WTC11 (cell line): ENCODE measurements around the gene CHST3. TPM values are rescaled to one million over a fixed set of nuclear protein-coding genes. Genes with fewer than 3 reads are reported as not detected.

Experiments
- ATAC-seq: fragments of 200-7000 bp; cut with Tn5 transposase; 2 replicates; pipeline ENCODE4 v1.10.0; 2021; ENCODE audit warnings: mild to moderate bottlenecking, moderate library complexity
- CTCF ChIA-PET: fragments of 300-600 bp; sonication (Branson Sonifier 250); formaldehyde crosslinking; loops from one replicate; lab custom pipeline; 2021; ENCODE audit warnings: antibody characterized with exemption; lab: Charles Lee
- POLR2A ChIA-PET: fragments of 350-600 bp; sonication (Branson Sonifier 250); formaldehyde crosslinking; loops from one replicate; lab custom pipeline; 2021; ENCODE audit warnings: antibody characterized with exemption; lab: Charles Lee
- DNase-seq: peaks from one replicate; pipeline ENCODE4 v3.0.0; 2021; ENCODE audit warnings: low spot score
- H3K27ac Mint-ChIP-seq: 2 replicates; pipeline ENCODE4 v1.8.0; 2021; ENCODE audit warnings: mixed read lengths
- H3K27me3 Mint-ChIP-seq: 2 replicates; pipeline ENCODE4 v1.8.0; 2021; ENCODE audit warnings: low read depth, mild to moderate bottlenecking, moderate library complexity, mixed read lengths
- H3K36me3 Mint-ChIP-seq: 2 replicates; pipeline ENCODE4 v1.8.0; 2021; ENCODE audit warnings: mixed read lengths
- H3K4me1 Mint-ChIP-seq: 2 replicates; pipeline ENCODE4 v1.8.0; 2022; ENCODE audit warnings: mixed read lengths
- H3K4me3 Mint-ChIP-seq: 2 replicates; pipeline ENCODE4 v1.8.0; 2021; ENCODE audit warnings: mild to moderate bottlenecking, moderate library complexity, mixed read lengths
- H3K9me3 Mint-ChIP-seq: 2 replicates; pipeline ENCODE4 v1.8.0; 2021; ENCODE audit warnings: mixed read lengths
- CREB1 ChIP-seq: sonication (generic); formaldehyde crosslinking; IDR thresholded peaks from 2 replicates; pipeline ENCODE4 v1.8.0; 2023; ENCODE audit warnings: mild to moderate bottlenecking, missing genetic modification reagents
- FOXP1 ChIP-seq: sonication (generic); formaldehyde crosslinking; IDR thresholded peaks from 2 replicates; pipeline ENCODE4 v1.8.0; 2022; ENCODE audit warnings: missing genetic modification reagents, mild to moderate bottlenecking, moderate library complexity, borderline replicate concordance
- NFYB ChIP-seq: sonication (generic); formaldehyde crosslinking; conservative IDR thresholded peaks from 2 replicates; pipeline ENCODE4 v1.8.0; 2022; ENCODE audit warnings: low read depth, missing genetic modification reagents
- NR3C1 ChIP-seq: sonication (generic); formaldehyde crosslinking; conservative IDR thresholded peaks from 2 replicates; pipeline ENCODE4 v1.8.1; 2023; ENCODE audit warnings: low read depth, mild to moderate bottlenecking, missing genetic modification reagents
- OVOL2 ChIP-seq: fragments of 250-450 bp; sonication (Bioruptor Pico); IDR thresholded peaks from 2 replicates; pipeline ENCODE4 v1.9.0; 2021; ENCODE audit warnings: mild to moderate bottlenecking, borderline replicate concordance
- TCF7 ChIP-seq: sonication (generic); formaldehyde crosslinking; IDR thresholded peaks from 2 replicates; pipeline ENCODE4 v1.8.0; 2022; ENCODE audit warnings: mild to moderate bottlenecking, low read depth, missing genetic modification reagents, moderate library complexity
- TEAD4 ChIP-seq: sonication (generic); formaldehyde crosslinking; IDR thresholded peaks from 2 replicates; pipeline ENCODE4 v1.8.0; 2022; ENCODE audit warnings: mild to moderate bottlenecking, missing genetic modification reagents
- TP53 ChIP-seq: sonication (generic); formaldehyde crosslinking; IDR thresholded peaks from 2 replicates; pipeline ENCODE4 v1.8.1; 2023; ENCODE audit warnings: mild to moderate bottlenecking, missing genetic modification reagents
- ZBTB21 ChIP-seq: sonication (generic); formaldehyde crosslinking; IDR thresholded peaks from 2 replicates; pipeline ENCODE4 v1.8.1; 2023; ENCODE audit warnings: mild to moderate bottlenecking, missing genetic modification reagents, borderline replicate concordance
- ZNF396 ChIP-seq: fragments of 250-450 bp; sonication (Bioruptor Pico); IDR thresholded peaks from 2 replicates; pipeline ENCODE4 v1.8.0; 2021; ENCODE audit warnings: mild to moderate bottlenecking, moderate library complexity, borderline replicate concordance
- ZNF671 ChIP-seq: fragments of 250-450 bp; sonication (Bioruptor Pico); IDR thresholded peaks from 2 replicates; pipeline ENCODE4 v1.8.0; 2021; ENCODE audit warnings: mild to moderate bottlenecking
- total RNA-seq: library from RNA; stranded (reverse); gene quantifications from 3 replicates; pipeline ENCODE4 v1.2.3, GENCODE V29; 2021
- TF ChIP-seq, protein P1 (sequence below): sonication (generic); formaldehyde crosslinking; IDR thresholded peaks from 2 replicates; pipeline ENCODE4 v1.8.1; 2023; ENCODE audit warnings: mild to moderate bottlenecking, moderate library complexity, missing genetic modification reagents
- TF ChIP-seq, protein P2 (sequence below): sonication (generic); formaldehyde crosslinking; IDR thresholded peaks from 2 replicates; pipeline ENCODE4 v1.8.0; 2022; ENCODE audit warnings: mild to moderate bottlenecking, missing genetic modification reagents
- TF ChIP-seq, protein P3 (sequence below): sonication (generic); formaldehyde crosslinking; IDR thresholded peaks from 2 replicates; pipeline ENCODE4 v1.8.0; 2022; ENCODE audit warnings: missing genetic modification reagents
- TF ChIP-seq, protein P4 (sequence below): sonication (generic); formaldehyde crosslinking; IDR thresholded peaks from 2 replicates; pipeline ENCODE4 v1.8.0; 2023; ENCODE audit warnings: missing genetic modification reagents
- TF ChIP-seq, protein P5 (sequence below): sonication (generic); formaldehyde crosslinking; IDR thresholded peaks from 2 replicates; pipeline ENCODE4 v1.8.1; 2023; ENCODE audit warnings: mild to moderate bottlenecking, missing genetic modification reagents, borderline replicate concordance
- TF ChIP-seq, protein P6 (sequence below): fragments of 250-450 bp; sonication (Bioruptor Pico); IDR thresholded peaks from 2 replicates; pipeline ENCODE4 v1.9.0; 2021; ENCODE audit warnings: mild to moderate bottlenecking, borderline replicate concordance
- TF ChIP-seq, protein P7 (sequence below): sonication (generic); formaldehyde crosslinking; IDR thresholded peaks from 2 replicates; pipeline ENCODE4 v1.8.1; 2023; ENCODE audit warnings: mild to moderate bottlenecking, missing genetic modification reagents

The CHST3 gene
- total RNA-seq, 1 experiment from 2014 or later, result 7.0 TPM

DNA sequence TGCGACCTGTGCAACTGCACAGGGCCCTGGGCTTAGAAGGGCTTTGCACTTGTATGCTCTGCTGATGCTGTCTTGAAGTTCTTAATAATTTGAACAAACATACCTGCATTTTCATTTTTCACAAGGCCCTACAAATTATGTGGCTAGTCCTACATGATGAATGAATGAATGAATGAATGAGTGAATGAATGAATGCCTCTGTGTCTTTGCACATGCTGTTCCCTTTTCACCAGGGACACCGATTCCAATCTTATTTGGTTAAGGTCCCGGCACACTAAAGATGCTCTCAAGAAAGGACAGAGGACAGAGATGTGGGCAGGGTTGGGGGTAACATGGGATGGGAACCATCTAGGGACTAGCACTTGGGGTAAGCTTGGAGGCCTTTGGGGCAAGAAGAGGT lies 39.4 kb upstream of the CHST3 start:
- Mint-ChIP-seq H3K36me3 (no peaks in the 10 kb centered on the region), H3K27me3 (no peaks in the 10 kb centered on the region; the same call in 1 of the 2 replicates), H3K27ac (no peak overlapping the region), H3K4me1 (peaks cover 4% of the 10 kb centered on the region; the same call in 1 of the 2 replicates), H3K4me3 (no peak overlapping the region), H3K9me3 (no peaks in the 10 kb centered on the region)
- POLR2A ChIA-PET, result interaction anchor here (0.6 kb wide), 1 partner anchor 1615 kb away, joined by 3 read pairs; no protein-coding TSS in a partner anchor
- DNase-seq (no peak), ATAC-seq (no peak)
- CTCF ChIA-PET, result no interaction called here
- TF ChIP-seq, protein P1, sequence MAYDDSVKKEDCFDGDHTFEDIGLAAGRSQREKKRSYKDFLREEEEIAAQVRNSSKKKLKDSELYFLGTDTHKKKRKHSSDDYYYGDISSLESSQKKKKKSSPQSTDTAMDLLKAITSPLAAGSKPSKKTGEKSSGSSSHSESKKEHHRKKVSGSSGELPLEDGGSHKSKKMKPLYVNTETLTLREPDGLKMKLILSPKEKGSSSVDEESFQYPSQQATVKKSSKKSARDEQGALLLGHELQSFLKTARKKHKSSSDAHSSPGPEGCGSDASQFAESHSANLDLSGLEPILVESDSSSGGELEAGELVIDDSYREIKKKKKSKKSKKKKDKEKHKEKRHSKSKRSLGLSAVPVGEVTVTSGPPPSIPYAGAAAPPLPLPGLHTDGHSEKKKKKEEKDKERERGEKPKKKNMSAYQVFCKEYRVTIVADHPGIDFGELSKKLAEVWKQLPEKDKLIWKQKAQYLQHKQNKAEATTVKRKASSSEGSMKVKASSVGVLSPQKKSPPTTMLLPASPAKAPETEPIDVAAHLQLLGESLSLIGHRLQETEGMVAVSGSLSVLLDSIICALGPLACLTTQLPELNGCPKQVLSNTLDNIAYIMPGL, result no peak
- TF ChIP-seq FOXP1 (CRISPR knock-in tag), result no peak

DNA sequence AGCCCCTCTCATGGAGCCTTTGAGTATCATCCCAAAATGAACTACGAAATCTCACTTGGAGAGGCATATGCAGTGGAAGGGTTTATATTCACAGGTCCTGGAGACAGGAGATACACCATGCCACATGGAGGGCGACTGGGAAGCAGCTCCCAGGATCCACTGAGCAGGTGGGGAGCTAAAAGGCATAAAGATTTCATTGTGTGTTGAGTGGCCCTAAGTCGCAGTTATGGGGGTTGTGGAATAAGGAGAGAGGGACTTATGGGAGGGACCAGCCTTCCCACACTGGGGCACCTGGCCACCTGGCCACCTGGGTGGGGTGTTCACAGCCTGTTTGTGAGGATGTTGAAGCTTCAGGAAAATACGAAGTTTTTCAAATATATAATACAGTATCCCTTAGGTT lies 37.0 kb upstream of the CHST3 start:
- Mint-ChIP-seq H3K4me1 (peaks cover 4% of the 10 kb centered on the region; the same call in 1 of the 2 replicates), H3K27ac (no peak overlapping the region), H3K36me3 (no peaks in the 10 kb centered on the region), H3K9me3 (peaks cover 3% of the 10 kb centered on the region; the same call in 1 of the 2 replicates), H3K27me3 (no peaks in the 10 kb centered on the region; the same call in 1 of the 2 replicates), H3K4me3 (no peak overlapping the region)
- no peak for DNase-seq
- ChIA-PET CTCF (interaction anchor here (1.0 kb wide), 1 partner anchor 121 kb away, joined by 3 read pairs; no protein-coding TSS in a partner anchor), POLR2A (no interaction called here)
- ATAC-seq, result no peak
- no peak for TF ChIP-seq TCF7
- TF ChIP-seq TEAD4, result no peak
- TF ChIP-seq, protein P2, sequence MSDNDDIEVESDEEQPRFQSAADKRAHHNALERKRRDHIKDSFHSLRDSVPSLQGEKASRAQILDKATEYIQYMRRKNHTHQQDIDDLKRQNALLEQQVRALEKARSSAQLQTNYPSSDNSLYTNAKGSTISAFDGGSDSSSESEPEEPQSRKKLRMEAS (CRISPR knock-in tag), result no peak
- TF ChIP-seq ZNF396 (CRISPR knock-in tag), result no peak
- no peak for TF ChIP-seq CREB1 (CRISPR knock-in tag)
- no peak for TF ChIP-seq NR3C1 (CRISPR knock-in tag)
- TF ChIP-seq, protein P3, sequence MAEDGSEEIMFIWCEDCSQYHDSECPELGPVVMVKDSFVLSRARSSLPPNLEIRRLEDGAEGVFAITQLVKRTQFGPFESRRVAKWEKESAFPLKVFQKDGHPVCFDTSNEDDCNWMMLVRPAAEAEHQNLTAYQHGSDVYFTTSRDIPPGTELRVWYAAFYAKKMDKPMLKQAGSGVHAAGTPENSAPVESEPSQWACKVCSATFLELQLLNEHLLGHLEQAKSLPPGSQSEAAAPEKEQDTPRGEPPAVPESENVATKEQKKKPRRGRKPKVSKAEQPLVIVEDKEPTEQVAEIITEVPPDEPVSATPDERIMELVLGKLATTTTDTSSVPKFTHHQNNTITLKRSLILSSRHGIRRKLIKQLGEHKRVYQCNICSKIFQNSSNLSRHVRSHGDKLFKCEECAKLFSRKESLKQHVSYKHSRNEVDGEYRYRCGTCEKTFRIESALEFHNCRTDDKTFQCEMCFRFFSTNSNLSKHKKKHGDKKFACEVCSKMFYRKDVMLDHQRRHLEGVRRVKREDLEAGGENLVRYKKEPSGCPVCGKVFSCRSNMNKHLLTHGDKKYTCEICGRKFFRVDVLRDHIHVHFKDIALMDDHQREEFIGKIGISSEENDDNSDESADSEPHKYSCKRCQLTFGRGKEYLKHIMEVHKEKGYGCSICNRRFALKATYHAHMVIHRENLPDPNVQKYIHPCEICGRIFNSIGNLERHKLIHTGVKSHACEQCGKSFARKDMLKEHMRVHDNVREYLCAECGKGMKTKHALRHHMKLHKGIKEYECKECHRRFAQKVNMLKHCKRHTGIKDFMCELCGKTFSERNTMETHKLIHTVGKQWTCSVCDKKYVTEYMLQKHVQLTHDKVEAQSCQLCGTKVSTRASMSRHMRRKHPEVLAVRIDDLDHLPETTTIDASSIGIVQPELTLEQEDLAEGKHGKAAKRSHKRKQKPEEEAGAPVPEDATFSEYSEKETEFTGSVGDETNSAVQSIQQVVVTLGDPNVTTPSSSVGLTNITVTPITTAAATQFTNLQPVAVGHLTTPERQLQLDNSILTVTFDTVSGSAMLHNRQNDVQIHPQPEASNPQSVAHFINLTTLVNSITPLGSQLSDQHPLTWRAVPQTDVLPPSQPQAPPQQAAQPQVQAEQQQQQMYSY (CRISPR knock-in tag), result no peak
- TF ChIP-seq, protein P4, sequence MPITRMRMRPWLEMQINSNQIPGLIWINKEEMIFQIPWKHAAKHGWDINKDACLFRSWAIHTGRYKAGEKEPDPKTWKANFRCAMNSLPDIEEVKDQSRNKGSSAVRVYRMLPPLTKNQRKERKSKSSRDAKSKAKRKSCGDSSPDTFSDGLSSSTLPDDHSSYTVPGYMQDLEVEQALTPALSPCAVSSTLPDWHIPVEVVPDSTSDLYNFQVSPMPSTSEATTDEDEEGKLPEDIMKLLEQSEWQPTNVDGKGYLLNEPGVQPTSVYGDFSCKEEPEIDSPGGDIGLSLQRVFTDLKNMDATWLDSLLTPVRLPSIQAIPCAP (CRISPR knock-in tag), result no peak
- TF ChIP-seq, protein P5, sequence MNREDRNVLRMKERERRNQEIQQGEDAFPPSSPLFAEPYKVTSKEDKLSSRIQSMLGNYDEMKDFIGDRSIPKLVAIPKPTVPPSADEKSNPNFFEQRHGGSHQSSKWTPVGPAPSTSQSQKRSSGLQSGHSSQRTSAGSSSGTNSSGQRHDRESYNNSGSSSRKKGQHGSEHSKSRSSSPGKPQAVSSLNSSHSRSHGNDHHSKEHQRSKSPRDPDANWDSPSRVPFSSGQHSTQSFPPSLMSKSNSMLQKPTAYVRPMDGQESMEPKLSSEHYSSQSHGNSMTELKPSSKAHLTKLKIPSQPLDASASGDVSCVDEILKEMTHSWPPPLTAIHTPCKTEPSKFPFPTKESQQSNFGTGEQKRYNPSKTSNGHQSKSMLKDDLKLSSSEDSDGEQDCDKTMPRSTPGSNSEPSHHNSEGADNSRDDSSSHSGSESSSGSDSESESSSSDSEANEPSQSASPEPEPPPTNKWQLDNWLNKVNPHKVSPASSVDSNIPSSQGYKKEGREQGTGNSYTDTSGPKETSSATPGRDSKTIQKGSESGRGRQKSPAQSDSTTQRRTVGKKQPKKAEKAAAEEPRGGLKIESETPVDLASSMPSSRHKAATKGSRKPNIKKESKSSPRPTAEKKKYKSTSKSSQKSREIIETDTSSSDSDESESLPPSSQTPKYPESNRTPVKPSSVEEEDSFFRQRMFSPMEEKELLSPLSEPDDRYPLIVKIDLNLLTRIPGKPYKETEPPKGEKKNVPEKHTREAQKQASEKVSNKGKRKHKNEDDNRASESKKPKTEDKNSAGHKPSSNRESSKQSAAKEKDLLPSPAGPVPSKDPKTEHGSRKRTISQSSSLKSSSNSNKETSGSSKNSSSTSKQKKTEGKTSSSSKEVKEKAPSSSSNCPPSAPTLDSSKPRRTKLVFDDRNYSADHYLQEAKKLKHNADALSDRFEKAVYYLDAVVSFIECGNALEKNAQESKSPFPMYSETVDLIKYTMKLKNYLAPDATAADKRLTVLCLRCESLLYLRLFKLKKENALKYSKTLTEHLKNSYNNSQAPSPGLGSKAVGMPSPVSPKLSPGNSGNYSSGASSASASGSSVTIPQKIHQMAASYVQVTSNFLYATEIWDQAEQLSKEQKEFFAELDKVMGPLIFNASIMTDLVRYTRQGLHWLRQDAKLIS (CRISPR knock-in tag), result no peak
- no peak for TF ChIP-seq ZNF671 (CRISPR knock-in tag)
- no peak for TF ChIP-seq TP53 (CRISPR knock-in tag)
- TF ChIP-seq, protein P6, sequence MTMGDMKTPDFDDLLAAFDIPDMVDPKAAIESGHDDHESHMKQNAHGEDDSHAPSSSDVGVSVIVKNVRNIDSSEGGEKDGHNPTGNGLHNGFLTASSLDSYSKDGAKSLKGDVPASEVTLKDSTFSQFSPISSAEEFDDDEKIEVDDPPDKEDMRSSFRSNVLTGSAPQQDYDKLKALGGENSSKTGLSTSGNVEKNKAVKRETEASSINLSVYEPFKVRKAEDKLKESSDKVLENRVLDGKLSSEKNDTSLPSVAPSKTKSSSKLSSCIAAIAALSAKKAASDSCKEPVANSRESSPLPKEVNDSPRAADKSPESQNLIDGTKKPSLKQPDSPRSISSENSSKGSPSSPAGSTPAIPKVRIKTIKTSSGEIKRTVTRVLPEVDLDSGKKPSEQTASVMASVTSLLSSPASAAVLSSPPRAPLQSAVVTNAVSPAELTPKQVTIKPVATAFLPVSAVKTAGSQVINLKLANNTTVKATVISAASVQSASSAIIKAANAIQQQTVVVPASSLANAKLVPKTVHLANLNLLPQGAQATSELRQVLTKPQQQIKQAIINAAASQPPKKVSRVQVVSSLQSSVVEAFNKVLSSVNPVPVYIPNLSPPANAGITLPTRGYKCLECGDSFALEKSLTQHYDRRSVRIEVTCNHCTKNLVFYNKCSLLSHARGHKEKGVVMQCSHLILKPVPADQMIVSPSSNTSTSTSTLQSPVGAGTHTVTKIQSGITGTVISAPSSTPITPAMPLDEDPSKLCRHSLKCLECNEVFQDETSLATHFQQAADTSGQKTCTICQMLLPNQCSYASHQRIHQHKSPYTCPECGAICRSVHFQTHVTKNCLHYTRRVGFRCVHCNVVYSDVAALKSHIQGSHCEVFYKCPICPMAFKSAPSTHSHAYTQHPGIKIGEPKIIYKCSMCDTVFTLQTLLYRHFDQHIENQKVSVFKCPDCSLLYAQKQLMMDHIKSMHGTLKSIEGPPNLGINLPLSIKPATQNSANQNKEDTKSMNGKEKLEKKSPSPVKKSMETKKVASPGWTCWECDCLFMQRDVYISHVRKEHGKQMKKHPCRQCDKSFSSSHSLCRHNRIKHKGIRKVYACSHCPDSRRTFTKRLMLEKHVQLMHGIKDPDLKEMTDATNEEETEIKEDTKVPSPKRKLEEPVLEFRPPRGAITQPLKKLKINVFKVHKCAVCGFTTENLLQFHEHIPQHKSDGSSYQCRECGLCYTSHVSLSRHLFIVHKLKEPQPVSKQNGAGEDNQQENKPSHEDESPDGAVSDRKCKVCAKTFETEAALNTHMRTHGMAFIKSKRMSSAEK (CRISPR knock-in tag), result no peak
- TF ChIP-seq OVOL2 (CRISPR knock-in tag), result no peak
- TF ChIP-seq, protein P7, sequence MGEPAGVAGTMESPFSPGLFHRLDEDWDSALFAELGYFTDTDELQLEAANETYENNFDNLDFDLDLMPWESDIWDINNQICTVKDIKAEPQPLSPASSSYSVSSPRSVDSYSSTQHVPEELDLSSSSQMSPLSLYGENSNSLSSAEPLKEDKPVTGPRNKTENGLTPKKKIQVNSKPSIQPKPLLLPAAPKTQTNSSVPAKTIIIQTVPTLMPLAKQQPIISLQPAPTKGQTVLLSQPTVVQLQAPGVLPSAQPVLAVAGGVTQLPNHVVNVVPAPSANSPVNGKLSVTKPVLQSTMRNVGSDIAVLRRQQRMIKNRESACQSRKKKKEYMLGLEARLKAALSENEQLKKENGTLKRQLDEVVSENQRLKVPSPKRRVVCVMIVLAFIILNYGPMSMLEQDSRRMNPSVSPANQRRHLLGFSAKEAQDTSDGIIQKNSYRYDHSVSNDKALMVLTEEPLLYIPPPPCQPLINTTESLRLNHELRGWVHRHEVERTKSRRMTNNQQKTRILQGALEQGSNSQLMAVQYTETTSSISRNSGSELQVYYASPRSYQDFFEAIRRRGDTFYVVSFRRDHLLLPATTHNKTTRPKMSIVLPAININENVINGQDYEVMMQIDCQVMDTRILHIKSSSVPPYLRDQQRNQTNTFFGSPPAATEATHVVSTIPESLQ (CRISPR knock-in tag), result no peak
- TF ChIP-seq NFYB (CRISPR knock-in tag), result no peak
- TF ChIP-seq ZBTB21 (CRISPR knock-in tag), result no peak
